GM21526 (cell line): ENCODE results near the gene TRIM14.

Experiments
- ATAC-seq: cut with Tn5 transposase; IDR thresholded peaks from one replicate; pipeline ENCODE4 v1.9.1; 2021; ENCODE audit warnings: moderate library complexity; ENCODE audit not compliant: unreplicated experiment, low FRiP score

The TRIM14 gene

DNA sequence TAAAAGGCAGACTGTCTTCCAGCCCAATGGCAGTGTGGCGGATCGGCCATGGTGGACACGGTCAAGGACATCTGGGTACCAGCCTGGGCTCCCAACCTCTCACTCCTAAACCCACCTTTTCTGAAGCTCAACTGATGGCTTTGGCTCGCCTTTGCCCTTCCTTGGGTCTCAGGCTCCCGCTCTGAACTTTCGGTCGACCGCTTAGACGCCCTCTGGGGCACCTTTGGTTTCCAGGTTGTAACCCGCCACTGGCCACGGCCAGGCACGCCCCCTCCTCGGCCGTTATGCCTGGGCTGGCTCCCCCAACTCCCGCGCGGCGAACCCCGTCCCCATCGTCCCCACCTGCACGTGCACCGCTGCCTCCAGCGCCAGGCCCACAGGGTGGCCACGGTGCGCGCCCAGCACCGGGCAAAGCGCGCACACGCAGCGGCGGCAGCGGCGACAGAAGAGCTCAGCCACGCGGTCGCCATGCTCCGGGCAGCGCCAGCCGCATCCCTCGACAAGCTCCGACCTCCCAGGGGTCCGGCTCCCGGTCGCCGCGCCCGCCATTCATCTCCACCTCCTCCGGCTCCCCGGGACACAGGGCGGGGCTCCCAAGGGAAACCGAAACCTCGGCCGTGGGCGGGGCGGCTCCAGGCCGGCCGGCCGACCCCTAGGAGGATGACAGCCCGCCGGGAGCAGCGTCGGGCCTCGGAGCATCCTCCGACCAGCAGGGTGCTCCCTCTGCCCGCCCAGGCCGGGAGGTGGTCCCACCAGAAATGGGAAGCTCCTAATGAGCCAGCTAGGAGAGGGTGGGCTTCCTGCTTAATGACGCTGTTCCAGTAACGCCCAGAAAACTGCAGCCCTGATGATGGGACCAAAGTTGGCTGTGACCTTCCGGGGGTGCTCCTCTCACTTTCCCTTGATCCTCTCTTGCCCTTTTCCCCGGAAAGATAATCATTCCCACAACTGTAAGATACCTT, at the start of gene TRIM14:
Gene TRIM14 (minus strand): TSS at position 583 of the 962 bp plus-strand sequence. CDS start 34 bp downstream, at position 549.
- peak; percentile 54 for ATAC-seq

- no peak for ATAC-seq
These were observed 49.2 kb upstream of the TRIM14 start for GRCh38 chr9:98168153-98168780.

DNA sequence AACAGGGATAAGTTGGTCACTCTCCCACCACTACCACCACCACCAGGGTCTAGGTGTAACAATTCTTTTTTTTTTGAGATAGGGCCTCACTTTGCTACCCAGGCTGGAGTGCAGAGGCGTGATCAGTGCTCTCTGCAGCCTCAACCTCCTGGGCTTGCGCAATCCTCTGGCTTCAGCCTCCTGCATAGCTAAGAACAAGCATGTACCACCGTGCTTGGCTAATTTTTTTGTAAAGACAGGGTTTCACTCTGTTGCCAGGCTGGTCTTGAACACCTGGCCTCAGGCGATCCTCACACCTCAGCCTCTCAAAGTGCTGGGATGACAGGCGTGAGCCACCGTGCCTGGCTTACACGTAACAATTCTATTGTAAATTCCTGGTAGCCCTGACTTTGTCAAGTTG, 45.9 kb upstream of the TRIM14 start:
- ATAC-seq: no peak

- ATAC-seq: no peak
These were observed 43.6 kb upstream of the TRIM14 start for GRCh38 chr9:98162613-98163012.

GRCh38 chr9:98161851-98162250, 42.8 kb upstream of the TRIM14 start:
- no peak for ATAC-seq

DNA sequence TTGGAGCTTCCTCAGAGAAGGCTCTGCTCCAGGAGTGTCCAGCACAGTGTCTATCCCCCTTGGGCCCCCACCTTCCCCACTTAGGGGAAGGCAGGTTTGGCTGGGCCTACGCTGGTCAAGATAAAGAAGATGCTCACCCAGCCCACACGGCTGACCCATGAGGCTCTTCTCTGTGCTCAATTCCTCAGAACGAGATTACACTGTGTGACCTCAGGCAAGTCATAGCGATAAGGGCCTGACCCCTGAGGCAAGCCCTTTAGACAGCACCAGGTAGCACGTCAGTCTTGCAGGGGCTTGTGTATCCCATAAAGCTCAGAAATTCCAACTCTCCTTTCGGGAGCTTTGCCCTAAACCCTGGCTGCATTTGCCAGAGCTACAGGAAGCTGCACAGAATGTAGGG, 40.8 kb upstream of the TRIM14 start:
- no peak for ATAC-seq

DNA sequence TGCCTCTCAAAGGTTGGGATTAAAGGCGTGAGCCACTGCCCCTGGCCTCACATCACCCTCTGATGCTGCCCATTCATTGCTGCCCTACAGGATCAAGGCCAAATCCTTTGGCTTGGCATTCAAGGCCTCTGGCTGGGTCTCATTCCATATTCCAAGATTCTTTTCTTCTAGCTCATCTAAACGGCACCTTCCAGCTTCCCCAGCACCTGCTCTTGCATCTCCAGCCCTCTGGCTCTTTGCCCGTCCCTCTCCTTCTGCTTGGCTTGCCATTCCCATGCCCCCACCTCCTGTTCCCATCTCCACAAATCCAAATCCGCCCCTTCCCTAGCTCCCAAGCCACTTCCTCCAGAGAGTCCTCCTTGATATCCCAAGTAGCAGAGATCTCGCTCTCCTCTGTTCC, 40.3 kb upstream of the TRIM14 start:
- no peak for ATAC-seq

- no peak for ATAC-seq
These were observed 39.2 kb upstream of the TRIM14 start for GRCh38 chr9:98158071-98158831.

DNA sequence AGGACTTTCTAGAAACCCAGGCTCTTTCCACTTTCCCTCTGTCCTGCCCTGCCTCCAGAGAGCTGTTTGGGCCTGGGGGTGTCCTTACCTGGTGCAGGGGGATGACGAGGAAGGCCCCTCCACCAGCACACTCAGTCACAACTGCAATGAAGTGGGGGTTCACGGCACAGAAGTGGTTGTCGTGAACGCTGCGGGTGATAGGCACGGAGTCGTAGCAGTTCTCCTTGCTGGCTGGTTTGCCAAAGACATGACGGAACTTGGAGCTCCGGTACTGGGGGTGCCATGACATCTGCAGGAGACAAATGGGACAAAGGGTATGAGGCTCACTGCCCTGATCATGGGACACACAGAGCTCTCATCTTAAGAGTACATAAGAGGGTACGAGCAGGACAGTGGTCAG, 38.4 kb upstream of the TRIM14 start:
- ATAC-seq: no peak

- ATAC-seq: no peak
These were observed 35.7 kb upstream of the TRIM14 start for GRCh38 chr9:98154678-98155077.

DNA sequence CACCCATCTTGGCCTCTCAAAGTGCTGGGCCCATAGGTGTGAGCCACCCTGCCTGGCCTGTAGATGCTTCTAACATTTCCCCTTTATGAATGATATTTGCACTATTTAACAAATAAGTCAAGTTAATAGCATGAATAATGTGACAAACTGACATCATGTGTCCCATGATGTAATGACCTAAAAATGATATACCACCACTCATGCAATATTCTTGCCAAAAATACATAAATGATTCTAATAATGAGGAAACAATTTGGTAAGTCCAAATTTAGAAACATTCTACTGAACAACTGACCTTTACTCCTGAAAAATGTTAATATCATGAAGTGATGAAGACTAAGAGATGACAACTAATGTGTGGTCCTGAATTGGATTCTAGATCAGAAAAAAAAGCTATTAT, 33.5 kb upstream of the TRIM14 start:
- ATAC-seq: no peak

DNA sequence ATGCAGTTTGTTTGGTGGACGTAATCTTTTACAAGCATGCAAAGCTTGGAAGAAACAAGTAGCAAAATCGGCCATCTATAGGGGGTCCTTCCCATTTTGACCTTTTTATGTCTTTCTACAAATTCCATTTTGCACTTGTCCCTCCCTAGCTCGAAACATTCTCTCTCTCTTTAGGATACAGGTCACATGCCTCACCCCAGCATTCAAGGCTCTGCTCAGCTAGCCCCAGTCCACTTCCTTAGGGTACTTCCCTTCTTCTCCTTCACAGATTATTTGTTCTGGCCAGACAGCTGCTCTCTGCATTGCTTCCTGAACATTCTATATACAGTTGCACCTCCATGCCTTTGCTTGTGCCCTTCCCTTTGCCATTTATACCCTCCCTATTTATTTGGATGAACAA, 31.7 kb upstream of the TRIM14 start:
- no peak for ATAC-seq

GRCh38 chr9:98150164-98150563, 31.1 kb upstream of the TRIM14 start:
- no peak for ATAC-seq

GRCh38 chr9:98149422-98149821, 30.4 kb upstream of the TRIM14 start:
- no peak for ATAC-seq

GRCh38 chr9:98148486-98148885, 29.5 kb upstream of the TRIM14 start:
- no peak for ATAC-seq

- ATAC-seq: no peak
These were observed 28.6 kb upstream of the TRIM14 start for GRCh38 chr9:98147582-98147981.

DNA sequence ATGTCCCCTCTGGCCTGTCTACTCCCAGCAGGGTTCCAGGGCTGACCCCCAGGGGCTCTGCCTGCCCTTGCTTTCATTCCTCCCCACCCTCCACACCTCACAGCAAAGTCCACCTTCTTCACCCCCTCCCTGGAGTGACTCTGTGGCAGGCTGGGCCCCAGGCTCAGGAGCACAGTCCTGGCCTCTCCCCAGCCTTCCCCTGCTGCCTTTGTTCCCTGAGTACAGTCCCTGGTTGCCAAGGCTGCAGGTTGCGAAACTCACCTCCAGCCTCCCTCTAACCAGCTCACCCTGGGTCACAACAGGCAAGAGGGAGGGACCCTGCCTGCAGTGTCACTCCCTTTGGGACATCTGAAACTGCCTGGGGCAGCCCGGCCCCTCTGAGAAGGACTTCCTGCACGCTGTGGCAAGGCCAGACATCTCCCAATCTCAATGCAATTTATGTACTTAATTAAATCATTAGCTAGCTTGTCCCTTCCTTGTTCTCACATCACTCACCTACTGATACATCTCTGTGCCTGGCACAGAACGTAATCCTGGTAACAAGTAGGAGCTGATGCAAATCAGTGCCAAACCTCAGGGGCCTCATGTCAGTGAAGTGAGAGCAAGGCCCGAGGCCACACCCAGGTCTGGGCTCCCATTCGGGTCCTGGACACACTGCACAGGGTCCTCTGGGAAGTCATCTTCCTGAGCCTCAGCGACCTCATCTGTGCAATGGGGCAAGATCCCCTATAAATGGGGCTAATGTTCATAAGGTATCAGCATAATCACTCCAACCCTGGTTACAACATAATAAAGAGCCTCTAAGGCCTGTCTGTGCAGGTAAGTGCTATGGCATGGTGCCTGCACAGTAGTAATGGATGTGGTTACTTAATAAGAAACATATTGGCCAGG, 27.3 kb upstream of the TRIM14 start:
- ATAC-seq: no peak

DNA sequence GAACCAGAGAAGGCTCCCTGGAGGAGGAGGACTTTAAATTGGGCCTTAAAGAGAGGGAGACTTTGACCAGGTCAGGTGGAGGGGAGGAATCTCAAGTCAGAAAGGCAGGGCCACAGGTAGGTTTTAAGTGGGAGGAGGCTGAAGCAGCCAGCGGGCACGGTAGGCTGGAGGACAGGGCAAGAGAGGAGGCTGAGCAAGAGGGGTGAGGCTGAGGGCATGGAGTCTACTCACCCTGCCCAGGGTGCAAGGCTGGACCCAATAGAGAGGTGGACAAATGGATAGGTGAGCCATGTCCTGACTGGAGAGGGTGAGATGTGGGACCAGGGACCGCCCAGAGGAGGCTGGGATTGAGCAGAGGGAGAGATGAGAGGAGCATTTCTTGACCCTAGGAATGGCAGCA, 25.6 kb upstream of the TRIM14 start:
- no peak for ATAC-seq

- ATAC-seq: no peak
These were observed 25.1 kb upstream of the TRIM14 start for GRCh38 chr9:98144076-98144475.

- ATAC-seq: no peak
These were observed 24.0 kb upstream of the TRIM14 start for GRCh38 chr9:98142925-98143481.
